OCI-LY7 (cell line): ENCODE data around the gene CXCL12.

Experiments
- EZH2phosphoT487 ChIP-seq: fragments of 200-600 bp; sonication (generic); IDR thresholded peaks from 2 replicates; pipeline ENCODE4 v1.6.1; 2018; ENCODE audit warnings: low read depth, borderline replicate concordance, mild to moderate bottlenecking, mixed run types, antibody characterized with exemption, low read length, moderate library complexity, mixed read lengths
- TF ChIP-seq, protein P1 (sequence below): fragments of 200-600 bp; sonication (generic); conservative IDR thresholded peaks from 2 replicates; pipeline ENCODE4 v1.5.1; 2014; ENCODE audit warnings: mild to moderate bottlenecking, antibody characterized with exemption, low read length, moderate library complexity, mixed read lengths

DNA sequence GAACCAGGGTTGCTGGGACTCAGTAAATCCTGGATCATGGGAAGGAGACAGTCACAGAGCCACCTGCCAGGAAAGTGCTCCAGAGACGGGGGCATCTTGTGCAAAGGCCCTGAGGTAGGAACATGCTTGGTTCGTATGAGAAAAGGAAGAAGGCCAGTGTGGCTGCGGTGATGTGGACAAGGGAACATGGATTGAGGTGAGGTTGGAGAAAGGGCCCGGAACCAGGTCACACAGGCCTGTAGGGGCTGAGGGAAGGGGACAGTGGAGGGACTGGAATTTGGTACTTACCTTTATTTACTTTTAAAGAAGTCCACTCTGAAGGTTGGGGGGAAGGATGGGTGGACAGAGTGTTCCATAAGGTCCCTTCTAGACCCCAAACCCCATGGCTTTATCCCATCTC is 32.9 kb upstream of the CXCL12 start:
- TF ChIP-seq, protein P1, sequence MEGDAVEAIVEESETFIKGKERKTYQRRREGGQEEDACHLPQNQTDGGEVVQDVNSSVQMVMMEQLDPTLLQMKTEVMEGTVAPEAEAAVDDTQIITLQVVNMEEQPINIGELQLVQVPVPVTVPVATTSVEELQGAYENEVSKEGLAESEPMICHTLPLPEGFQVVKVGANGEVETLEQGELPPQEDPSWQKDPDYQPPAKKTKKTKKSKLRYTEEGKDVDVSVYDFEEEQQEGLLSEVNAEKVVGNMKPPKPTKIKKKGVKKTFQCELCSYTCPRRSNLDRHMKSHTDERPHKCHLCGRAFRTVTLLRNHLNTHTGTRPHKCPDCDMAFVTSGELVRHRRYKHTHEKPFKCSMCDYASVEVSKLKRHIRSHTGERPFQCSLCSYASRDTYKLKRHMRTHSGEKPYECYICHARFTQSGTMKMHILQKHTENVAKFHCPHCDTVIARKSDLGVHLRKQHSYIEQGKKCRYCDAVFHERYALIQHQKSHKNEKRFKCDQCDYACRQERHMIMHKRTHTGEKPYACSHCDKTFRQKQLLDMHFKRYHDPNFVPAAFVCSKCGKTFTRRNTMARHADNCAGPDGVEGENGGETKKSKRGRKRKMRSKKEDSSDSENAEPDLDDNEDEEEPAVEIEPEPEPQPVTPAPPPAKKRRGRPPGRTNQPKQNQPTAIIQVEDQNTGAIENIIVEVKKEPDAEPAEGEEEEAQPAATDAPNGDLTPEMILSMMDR = no peak
- no peak for TF ChIP-seq EZH2phosphoT487
